ENCODE results near the gene NTPCR. TPM values are rescaled to one million over a fixed set of nuclear protein-coding genes. Genes with fewer than 3 reads are reported as not detected.

Gene NTPCR
- total RNA-seq, 1 experiment from 2014 or later = 28.1 TPM

- in situ Hi-C loops (cut with HindIII; ENCODE audit: low pct_unique_long_range_greater_than_20kb, low sequenced_read_pairs) = no loop called here
- no peak for DNase-seq (ENCODE audit: low read depth, low spot score)
These were observed 1.2 kb downstream of the NTPCR start for GRCh38 chr1:232951605-232952004.

GRCh38 chr1:232952514-232953499 lies 2.4 kb downstream of the NTPCR start:
- DNase-seq (ENCODE audit: low read depth, low spot score) = peak; percentile 68
- in situ Hi-C loops (cut with HindIII; ENCODE audit: low pct_unique_long_range_greater_than_20kb, low sequenced_read_pairs) = no loop called here

- in situ Hi-C loops (cut with HindIII; ENCODE audit: low pct_unique_long_range_greater_than_20kb, low sequenced_read_pairs) = no loop called here
- DNase-seq (ENCODE audit: low read depth, low spot score) = no peak
These were observed 4.4 kb downstream of the NTPCR start for GRCh38 chr1:232954594-232955365.

GRCh38 chr1:232956081-232956480 lies 5.7 kb downstream of the NTPCR start:
- in situ Hi-C loops (cut with HindIII; ENCODE audit: low pct_unique_long_range_greater_than_20kb, low sequenced_read_pairs) = no loop called here
- DNase-seq (ENCODE audit: low read depth, low spot score) = no peak

GRCh38 chr1:232958067-232958466 lies 7.7 kb downstream of the NTPCR start:
- DNase-seq (ENCODE audit: low read depth, low spot score) = no peak
- in situ Hi-C loops (cut with HindIII; ENCODE audit: low pct_unique_long_range_greater_than_20kb, low sequenced_read_pairs) = no loop called here

- DNase-seq (ENCODE audit: low read depth, low spot score) = no peak
- in situ Hi-C loops (cut with HindIII; ENCODE audit: low pct_unique_long_range_greater_than_20kb, low sequenced_read_pairs) = no loop called here
These were observed 12.6 kb downstream of the NTPCR start for GRCh38 chr1:232962761-232963745.

- in situ Hi-C loops (cut with HindIII; ENCODE audit: low pct_unique_long_range_greater_than_20kb, low sequenced_read_pairs) = no loop called here
- no peak for DNase-seq (ENCODE audit: low read depth, low spot score)
These were observed 14.2 kb downstream of the NTPCR start for GRCh38 chr1:232964601-232965000.

GRCh38 chr1:232965124-232965911 lies 14.9 kb downstream of the NTPCR start:
- no peak for DNase-seq (ENCODE audit: low read depth, low spot score)
- in situ Hi-C loops (cut with HindIII; ENCODE audit: low pct_unique_long_range_greater_than_20kb, low sequenced_read_pairs) = no loop called here

- DNase-seq (ENCODE audit: low read depth, low spot score) = no peak
- in situ Hi-C loops (cut with HindIII; ENCODE audit: low pct_unique_long_range_greater_than_20kb, low sequenced_read_pairs) = no loop called here
These were observed 15.5 kb downstream of the NTPCR start for GRCh38 chr1:232965912-232966217.

- no peak for DNase-seq (ENCODE audit: low read depth, low spot score)
- in situ Hi-C loops (cut with HindIII; ENCODE audit: low pct_unique_long_range_greater_than_20kb, low sequenced_read_pairs) = no loop called here
These were observed 16.3 kb downstream of the NTPCR start for GRCh38 chr1:232966663-232967062.

GRCh38 chr1:232968391-232968790 lies 18.0 kb downstream of the NTPCR start:
- no peak for DNase-seq (ENCODE audit: low read depth, low spot score)
- in situ Hi-C loops (cut with HindIII; ENCODE audit: low pct_unique_long_range_greater_than_20kb, low sequenced_read_pairs) = no loop called here

- peak; percentile 18 for DNase-seq (ENCODE audit: low read depth, low spot score)
- in situ Hi-C loops (cut with HindIII; ENCODE audit: low pct_unique_long_range_greater_than_20kb, low sequenced_read_pairs) = no loop called here
These were observed 18.6 kb downstream of the NTPCR start for GRCh38 chr1:232968965-232969364.

GRCh38 chr1:232969799-232970198 lies 19.4 kb downstream of the NTPCR start:
- no peak for DNase-seq (ENCODE audit: low read depth, low spot score)
- in situ Hi-C loops (cut with HindIII; ENCODE audit: low pct_unique_long_range_greater_than_20kb, low sequenced_read_pairs) = no loop called here

GRCh38 chr1:232970508-232970907 lies 20.1 kb downstream of the NTPCR start:
- no peak for DNase-seq (ENCODE audit: low read depth, low spot score)
- in situ Hi-C loops (cut with HindIII; ENCODE audit: low pct_unique_long_range_greater_than_20kb, low sequenced_read_pairs) = no loop called here

GRCh38 chr1:232973652-232974611 lies 23.5 kb downstream of the NTPCR start:
- in situ Hi-C loops (cut with HindIII; ENCODE audit: low pct_unique_long_range_greater_than_20kb, low sequenced_read_pairs) = no loop called here
- no peak for DNase-seq (ENCODE audit: low read depth, low spot score)

- DNase-seq (ENCODE audit: low read depth, low spot score) = no peak
- in situ Hi-C loops (cut with HindIII; ENCODE audit: low pct_unique_long_range_greater_than_20kb, low sequenced_read_pairs) = no loop called here
These were observed 24.6 kb downstream of the NTPCR start for GRCh38 chr1:232974971-232975370.
